NCI-H524 treated with DMSO at 0.1 percent for 48 hours (cell line): ENCODE measurements around the gene RAB43.
"Not testable (repeated sequence)": the region's sequence is repeated elsewhere in the genome, so short reads cannot be mapped to it uniquely, and the experiment has no call there.

Experiments
- DNase-seq: peaks from one replicate; lab custom pipeline; 2025; lab: John Stamatoyannopoulos, UW

RAB43 gene

DNA sequence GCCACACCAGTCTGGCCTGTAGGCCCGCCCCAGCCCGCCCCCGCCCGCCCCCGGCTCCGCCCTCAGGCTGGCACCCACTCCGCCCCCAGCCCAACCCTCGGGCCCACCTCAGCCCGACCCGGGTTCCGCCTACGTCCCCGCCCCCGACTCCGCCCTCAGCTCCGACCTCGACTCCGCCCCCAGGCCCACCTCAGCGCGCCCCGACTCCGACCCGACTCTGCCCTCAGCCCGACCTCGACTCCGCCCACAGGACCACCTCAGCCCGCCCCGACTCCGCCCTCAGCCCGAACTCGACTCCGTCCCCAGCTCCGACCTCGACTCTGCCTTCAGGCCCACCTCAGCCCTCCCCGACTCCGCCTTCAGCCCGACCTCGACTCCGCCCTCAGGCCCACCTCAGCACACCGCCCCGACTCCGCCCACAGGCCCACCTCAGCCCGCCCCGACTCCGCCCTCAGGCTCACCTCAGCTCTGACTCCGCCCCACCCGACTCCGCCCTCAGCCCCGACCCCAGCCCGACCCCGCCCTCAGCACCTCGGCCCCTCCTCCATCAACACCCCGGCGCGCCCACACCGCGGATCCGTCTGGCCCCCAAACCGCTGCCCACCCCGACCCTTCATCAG lies at the start of gene RAB43:
RAB43 (minus strand) TSS at position 13 of the 620 bp plus-strand sequence. CDS start 315 bp downstream, outside the sequence.
- no peak for DNase-seq

DNA sequence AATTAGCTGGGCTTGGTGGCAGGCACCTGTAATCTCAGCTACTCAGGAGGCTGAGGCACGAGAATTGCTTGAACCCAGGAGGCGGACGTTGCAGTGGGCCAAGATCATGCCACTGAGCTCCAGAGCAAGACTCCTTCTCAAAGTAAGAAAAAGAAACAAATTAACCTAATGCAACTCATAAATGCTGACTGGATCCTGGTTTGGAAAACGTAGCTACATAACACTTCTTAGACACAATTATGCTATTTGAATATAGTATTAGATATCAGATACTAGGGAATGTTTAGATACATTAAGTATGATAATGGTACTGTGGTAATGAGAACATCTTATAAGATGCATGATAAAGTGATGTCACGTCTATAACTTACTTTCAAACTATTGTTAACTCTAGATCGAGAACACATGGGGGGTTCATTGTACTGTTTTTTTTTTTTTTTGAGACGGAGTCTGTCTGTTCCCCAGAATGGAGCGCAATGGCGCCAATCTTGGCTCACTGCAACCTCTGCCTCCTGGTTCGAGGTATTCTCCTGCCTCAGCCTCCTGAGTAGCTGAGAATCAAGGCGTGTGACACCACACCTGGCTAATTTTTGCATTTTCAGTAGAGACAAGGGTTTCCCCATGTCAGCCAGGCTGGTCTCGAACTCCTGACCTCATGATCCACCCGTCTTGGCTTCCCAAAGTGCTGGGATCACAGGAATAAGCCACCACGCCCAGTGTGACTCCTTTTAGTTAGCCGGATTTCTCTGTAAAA lies 45.2 kb upstream of the RAB43 start:
- no peak for DNase-seq

DNA sequence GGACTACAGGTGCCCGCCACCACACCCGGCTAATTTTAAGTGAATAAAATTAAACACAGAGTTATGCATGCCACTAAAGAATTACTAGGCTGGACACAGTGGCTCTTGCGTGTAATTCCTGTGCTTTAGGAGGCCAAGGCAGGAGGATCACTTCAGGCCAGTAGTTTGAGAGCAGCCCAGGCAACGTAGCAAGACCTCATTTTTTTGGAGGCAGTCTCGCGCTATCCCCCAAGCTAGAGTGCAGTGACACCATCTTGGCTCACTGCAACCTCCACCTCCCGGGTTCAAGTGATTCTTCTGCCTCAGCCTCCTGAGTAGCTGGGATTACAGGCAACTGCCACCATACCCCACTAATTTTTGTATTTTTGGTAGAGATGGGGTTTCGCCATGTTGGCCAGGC lies 44.0 kb upstream of the RAB43 start:
- not testable (repeated sequence) for DNase-seq

DNA sequence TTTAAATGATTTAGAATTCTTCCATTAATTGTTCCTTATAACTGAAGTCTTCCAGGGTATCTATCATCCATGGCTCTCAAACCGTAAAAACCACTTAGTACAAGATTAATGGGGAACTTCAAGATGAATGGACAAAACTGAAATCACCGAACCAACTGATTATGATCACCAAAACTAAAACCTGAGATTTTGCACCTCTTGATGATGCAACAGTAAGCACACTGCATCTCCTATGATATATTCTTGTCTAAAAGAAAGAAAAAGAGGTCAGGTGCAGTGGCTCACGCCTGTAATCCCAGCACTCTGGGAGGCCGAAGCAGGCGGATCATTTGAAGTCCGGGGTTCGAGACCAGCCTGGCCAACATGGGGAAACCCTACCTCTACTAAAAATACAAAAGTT lies 42.9 kb upstream of the RAB43 start:
- DNase-seq: no peak

DNA sequence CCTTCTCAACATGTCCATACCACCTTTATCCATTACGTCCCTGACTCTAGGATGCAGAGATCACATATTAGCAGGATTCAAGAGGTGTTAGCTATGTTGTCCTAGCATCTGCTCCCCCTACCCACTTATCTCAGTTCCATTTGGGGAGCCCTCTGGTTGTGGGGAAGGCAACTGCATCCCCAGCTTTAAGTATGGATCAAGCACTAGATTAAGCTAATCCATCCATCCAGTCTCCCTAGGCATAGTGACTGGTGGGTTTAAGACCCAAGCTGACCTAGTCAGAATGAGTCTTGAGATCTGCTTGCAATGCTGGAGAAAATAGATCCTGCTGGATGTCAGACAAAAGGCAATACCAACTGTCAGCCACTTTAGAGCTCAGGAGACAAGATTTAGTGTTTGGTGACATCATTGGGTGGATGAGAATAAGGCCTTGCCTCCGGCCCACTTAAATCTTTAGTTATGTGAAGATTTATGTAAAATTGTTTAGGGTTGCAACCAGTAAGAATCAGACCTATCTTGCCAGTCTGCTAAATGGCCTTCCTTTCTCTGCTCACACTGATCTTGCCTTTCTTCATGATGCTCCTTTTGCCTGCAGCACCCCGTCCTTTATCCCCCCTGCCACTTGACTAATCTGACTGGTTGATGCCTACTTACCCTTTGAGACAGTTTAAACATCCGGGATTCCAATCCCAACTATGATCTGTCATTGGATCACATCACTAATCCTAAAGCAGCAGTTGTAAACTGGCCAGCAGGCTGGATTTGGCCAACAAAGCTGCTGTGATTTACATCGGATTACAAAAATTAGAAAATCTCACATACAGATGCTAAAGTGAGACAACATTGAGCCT lies 41.4 kb upstream of the RAB43 start:
- peak; percentile 72 for DNase-seq

DNA sequence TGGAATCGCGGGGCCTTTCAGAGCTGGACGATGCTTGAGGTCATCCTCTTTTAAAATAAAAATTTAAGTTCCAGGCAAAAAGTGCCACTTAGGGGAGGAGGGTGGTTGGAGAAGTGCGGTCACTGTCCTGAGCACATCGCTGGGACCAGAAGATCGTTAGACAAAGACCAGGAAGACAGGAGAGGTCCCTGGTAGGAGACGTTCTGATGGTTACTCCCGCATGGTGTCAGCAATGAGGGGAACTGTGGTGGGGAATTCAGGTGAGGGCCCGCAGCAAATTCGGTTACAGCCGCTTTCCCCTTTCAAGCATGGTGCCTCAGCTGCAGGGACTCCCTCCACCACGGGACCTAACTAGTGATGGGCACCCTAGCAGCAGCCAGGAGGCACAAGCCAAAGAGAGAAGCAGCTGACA lies 40.3 kb upstream of the RAB43 start:
- DNase-seq: no peak

DNA sequence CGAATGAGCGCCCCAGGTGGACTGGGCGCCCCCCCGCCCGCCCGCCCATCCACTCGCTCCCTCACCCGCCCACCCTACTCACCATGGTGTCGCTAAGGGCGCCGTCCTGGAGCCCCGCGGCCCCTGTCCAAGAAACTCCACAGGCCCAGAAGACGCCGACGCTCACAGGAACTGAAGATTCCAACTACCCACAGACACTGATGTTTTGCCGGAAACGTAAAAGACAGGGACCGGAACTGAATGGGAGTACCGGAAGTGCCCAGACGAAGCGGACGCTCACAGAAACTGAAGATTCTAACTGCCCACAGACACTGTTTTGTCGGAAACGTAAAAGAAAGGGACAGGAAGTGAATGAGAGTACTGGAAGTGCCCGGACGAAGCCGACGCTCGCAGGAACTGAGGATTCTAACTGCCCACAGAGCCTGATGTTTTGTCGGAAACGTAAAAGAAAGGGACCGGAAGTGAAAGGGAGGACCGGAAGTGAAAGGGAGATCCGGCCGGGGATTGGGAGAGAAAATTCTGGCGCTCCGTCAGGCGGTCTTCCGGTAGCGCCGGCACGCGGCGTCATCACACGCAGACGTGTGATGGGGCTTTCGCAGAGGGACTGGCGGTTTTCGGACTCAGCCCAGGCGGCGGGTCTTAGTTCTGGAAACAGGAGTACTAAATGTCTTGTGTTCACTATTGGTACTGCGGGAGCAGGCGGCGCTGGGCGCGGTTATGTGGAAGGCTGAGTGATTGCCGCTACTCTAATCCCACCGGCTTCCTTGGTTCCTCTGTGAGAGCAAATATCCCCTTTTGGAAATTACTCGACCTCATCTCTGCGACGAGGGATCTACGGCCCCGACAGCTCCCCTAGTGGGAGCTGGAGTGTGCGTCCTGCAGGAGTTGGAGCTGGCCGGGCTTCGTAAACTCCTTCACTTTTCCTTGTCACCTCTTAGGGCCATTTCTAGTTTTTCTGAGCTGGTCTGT lies 39.6 kb upstream of the RAB43 start, which contains the start of gene ISY1:
ISY1 (minus strand) TSS at position 173 of the 969 bp plus-strand sequence; CDS start at position 85, 88 bp downstream.
- peak; percentile 97 for DNase-seq

DNA sequence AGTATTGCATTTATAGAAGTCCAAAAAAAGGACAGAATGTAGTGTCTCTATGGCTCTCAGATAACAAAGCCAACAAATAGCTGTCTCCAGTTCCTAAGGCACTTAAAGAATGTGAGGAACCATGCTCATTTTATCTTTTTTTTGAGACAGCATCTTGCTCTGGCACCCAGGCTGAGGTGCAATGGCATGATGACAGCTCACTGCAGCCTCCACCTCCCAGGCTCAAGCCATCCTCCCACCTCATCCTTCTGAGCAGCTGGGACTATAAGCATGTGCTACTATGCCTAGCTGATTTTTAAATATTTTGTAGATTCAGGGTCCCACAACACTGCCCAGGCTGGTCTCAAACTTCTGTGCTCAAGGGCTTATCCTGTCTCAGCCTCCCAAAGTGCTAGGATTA lies 23.2 kb upstream of the RAB43 start:
- DNase-seq: no peak

DNA sequence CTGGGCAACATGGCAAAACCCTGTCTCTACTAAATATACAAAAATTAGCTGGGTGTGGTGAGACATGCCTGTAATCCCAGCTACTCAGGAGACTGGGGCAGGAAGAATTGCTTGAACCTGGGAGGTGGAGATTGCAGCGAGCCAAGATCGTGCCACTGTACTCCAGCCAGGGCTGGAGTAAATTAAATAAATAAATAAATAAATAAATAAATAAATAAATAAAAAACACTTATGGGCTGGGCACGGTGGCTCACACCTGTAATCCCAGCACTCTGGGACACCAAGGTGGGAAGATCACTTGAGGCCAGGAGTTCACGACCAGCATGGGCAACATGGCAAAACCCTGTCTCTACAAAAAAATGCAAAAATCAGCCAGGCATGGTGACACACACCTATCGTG lies 19.4 kb upstream of the RAB43 start:
- DNase-seq: not testable (repeated sequence)

DNA sequence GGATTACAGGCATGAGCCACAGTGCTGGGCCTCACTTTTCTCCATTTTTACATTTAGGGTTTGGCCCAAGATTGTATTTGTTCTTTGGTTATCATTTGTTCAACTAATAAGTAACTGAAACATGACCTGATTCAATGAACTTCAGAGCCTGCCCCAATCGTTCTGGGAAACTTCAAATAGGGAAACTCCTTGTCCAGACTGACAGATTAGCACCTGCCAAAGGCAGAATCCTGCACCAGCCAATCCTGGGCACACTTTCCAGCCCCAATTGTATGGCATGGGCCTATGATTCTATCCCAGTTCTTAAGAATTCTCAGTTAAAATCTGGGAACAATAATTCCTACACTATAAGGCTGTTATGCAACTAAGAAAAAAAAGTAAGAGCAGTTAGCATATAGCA lies 18.3 kb upstream of the RAB43 start:
- no peak for DNase-seq

DNA sequence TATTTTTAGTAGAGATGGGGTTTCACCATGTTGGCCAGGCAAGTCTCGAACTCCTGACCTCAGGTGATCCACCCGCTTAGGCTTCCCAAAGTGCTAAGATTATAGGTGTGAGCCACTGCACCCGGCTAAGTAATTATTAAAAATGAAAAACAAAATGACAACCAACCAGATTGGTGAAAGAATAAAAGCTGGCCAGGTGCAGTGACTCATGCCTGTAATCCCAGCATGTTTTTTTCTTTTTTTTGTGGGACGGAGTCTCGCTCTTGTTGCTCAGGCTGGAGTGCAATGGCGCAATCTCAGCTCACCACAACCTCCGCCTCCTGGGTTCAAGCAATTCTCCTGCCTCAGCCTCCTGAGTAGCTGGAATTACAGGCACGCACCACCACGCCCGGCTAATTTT lies 14.7 kb upstream of the RAB43 start:
- not testable (repeated sequence) for DNase-seq

DNA sequence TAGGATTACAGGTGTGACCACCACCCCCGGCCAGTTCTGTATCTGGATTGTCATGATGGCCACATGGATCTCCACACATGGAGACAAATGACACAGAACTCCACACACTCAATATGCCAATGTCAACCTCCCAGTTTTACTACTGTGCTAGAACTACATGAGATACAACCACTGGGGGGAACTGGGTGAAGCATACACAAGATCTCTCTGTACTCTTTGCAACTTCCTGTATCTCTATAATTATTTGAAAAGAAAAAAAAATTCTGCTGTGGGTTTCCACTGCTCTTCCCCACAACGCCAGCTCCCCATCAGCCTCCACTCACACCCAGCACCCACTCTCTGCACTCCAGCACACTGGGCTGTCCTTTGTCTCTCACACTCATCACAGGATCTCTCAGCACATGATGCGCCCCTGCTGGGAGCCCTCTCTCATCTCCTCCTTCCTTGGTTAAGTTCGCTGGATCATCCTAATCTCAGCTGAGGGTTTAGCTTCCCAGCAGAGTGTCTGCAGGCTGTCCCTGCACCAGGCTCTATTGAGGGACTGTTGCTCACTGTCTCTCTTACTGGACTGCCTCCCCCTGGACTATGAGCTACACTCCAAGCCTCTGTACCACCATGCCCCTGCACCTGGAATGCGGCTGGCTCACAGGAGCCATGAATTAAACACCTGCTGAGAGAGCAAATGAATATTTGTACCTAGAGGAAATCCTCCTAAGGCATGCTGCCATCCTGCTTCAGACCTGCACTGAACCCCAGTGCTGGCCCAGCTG lies 10.7 kb upstream of the RAB43 start:
- DNase-seq: no peak

DNA sequence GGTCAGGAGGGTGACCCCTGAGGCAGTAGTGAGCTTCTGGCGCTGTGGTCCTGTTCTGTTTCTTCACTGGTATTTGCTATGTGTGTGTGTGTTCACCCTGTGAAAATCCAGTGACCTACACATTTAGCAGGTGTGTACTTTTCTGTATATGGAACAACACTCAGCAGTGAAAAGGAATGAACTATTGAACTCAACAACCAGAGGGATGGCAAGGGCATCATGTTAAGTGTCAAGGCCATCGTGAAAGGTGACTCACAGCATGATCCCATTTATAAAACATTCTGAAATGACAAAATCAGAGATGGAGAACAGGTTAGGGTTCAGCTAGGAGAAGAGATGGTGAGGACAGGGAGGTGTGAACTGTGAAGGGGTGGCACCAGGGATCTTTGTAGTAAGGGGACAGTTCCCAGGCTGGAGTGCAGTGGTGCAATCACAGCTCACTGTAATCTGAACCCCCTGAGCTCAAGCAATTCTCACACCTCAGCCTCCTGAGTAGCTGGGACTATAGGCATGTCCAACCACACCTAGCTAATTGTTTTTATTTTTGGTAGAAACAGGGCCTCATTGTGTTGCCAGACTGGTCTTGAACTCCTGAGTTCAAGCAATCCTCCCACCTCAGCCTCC lies 10.0 kb upstream of the RAB43 start:
- no peak for DNase-seq

DNA sequence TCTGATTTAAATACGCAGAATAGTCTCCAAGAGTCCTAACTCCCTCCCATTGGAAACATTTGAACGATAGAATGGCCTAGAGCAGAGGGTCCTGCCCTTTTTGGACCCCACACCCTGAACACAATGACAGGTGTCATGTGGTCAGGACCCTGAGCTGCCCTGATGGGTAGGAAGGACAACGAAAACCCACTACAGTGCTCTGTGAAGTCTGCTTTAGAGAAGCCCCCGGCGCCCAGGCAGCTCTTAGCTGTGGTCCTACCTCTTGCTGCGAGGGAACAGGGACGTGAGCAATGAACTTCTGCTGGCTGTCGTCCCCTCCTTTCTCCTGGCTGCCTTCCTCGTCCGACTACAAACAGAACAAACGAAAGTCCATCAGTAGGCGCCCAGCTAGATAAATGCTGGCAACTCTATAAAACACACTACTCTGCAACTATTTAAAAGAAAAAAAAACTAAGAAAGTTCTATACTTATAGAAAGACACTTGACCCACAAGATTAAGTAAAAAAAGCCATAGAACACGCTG lies 8.7 kb upstream of the RAB43 start:
- DNase-seq: no peak

DNA sequence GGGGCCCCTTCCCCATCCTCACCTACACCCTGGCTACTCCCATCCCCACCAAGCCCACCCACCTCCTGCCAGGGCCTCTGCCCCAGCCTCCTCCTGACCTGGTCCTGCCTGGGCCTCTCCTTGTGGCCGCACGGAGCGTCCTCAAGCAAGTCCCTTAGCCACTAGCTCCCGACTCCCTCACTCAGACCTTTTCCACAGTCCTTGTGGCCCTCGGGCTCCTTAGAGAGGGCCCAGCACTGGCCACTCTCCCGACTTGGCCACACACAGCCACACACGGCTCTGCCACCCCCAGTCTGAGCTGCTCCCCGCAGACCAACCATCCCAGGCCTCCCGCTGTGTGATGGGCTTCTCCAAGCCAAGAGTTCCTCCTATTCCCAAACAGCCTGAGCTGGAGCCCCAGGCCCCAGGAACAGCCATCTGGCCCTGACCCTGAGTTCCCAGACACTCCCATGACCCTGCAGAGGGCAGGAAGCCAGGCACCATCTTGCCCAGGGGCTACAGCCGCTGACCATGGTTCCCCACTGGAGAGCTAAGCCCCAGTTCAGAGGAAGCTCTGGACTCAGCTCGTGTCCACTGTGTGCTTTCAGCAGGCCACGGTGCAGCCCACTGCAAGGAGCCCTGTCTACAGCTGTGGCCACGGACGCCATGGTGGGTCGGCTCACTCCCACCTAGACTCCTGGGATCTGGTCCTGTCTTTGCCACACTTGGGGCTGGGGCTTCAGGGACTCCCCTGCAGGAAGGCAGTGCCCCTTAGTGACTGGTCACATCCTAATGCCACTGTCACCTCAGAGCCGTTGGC lies 7.0 kb upstream of the RAB43 start:
- DNase-seq: no peak

DNA sequence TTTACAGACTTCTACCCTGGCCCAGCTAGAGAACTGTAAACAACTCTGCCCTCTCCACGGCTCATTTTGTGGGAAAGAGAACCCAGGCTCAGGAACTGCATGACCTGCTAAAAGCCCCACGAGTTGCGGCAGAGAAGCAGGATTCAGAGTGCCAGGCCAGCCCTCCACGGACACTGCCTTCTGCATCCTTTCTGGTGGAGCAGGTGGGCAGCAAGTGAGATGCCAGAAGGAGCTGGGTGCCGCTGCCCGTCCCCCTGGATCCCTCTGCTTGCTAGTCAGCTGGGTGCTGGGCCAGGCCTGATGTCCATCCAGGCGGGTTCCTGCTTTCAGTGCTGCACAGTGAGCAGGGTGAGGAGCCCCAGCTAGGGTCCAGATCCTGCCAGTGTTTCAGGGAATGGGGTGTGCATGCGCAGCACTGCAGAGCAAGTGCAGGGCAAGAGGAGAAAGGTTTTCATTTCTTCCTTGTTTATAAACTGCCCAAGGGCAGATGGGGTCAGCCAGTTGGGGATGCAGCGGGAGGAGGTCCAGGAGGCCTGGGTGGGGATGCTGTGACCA lies 5.2 kb upstream of the RAB43 start:
- DNase-seq: no peak

DNA sequence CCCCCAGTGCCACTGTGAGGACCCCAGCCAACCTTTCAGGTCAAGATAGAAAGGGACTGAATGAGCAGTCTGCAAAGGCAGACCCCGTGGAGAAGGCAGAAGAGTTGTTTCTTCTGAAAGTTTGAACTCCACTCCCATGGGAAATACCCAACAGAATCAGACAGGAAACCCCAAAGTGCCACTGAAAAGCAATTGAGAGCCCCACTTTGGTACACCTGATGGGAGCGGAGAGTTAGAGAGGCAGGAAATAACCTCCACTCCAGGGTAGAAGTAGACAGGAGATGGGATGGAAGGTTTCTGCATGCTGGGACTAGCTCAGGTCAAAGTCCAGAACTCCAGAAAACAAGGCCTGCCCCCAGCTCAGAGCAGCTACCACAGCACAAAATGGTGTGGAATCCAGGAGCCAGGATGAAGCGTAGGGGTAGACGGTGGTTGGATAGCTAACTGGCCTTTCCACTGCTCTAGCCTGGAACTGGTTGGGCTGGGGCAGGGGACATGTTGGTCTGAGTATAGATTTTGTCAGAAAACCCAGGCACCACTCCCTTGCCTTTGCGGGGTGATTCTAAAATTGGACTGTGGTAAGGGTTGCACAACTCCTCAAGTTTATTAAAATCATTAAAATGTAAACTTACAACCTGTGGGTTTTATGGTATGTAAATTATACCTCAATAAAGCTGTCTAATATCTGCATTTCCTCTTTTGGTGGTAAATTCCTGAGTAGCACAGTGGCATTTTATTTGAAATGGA lies 1.9 kb upstream of the RAB43 start:
- no peak for DNase-seq

DNA sequence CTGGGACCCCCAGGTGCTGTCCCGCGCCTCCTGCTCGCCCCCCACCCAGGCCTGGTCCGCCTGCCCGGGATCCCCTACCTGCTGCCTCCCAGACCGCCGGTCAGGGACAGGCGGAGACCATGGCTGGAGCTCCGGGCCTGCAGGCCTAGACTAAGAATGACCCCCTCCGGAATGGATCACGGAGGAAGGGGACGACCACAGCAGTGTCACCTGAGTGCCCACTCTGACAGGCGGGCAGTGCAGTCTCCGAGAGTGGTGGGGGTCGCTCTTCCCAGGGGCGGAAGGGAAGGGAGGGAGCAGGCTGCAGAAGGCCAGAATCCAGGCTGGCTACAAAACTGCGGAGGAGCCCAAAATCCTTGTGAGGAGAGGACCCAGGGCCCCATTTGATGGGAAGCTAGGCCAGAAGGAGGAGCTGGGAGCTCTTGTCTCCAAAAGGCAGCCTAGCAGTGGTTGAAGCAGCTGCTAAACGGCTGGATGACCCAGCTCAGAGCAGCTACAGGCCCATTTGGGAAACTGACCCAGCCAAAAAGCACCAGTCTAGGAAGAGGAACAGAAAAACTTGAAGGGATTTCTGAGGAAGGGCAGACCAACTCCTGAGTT lies 908 bp upstream of the RAB43 start:
- DNase-seq: no peak
